Mesenchymal stem cell (in vitro differentiated cells and primary cell): Measurements from ENCODE around the gene SHANK1.

Experiments used
- DNase-seq: peaks from one replicate; pipeline ENCODE4 v3.0.0-alpha.2; 2013
- H2AFZ ChIP-seq: one replicate; pipeline ENCODE4 v1.6.1; 2013; ENCODE audit warnings: low read depth, mild to moderate bottlenecking, control low read depth, inconsistent platforms, low read length, moderate library complexity
- H2AK5ac ChIP-seq: 2 replicates; pipeline ENCODE4 v1.6.1; 2013; ENCODE audit warnings: low read length, moderate library complexity, mild to moderate bottlenecking, inconsistent platforms; ENCODE audit not compliant: severe bottlenecking
- H2BK120ac ChIP-seq: one replicate; pipeline ENCODE4 v1.6.1; 2013; ENCODE audit warnings: low read depth, mild to moderate bottlenecking, inconsistent platforms, low read length, moderate library complexity
- H2BK12ac ChIP-seq, 2 experiments: one replicate each; pipeline ENCODE4 v1.6.1; 2013; ENCODE audit warnings: inconsistent platforms in 2 of 2, low read length in 2 of 2, mild to moderate bottlenecking in 2 of 2, moderate library complexity in 2 of 2, control low read depth in 1 of 2
- H2BK15ac ChIP-seq: one replicate; pipeline ENCODE4 v1.6.1; 2013; ENCODE audit warnings: mild to moderate bottlenecking, low read depth, inconsistent platforms; ENCODE audit not compliant: poor library complexity, severe bottlenecking
- H2BK5ac ChIP-seq: 2 replicates; pipeline ENCODE4 v1.6.1; 2013; ENCODE audit warnings: low read depth, mild to moderate bottlenecking, low read length, control low read depth, inconsistent platforms; ENCODE audit not compliant: poor library complexity, severe bottlenecking
- H3K14ac ChIP-seq, 2 experiments: one replicate each; pipeline ENCODE4 v1.6.1; 2013; ENCODE audit warnings: inconsistent platforms in 2 of 2, low read length in 2 of 2, control low read depth in 1 of 2, mild to moderate bottlenecking in 1 of 2, moderate library complexity in 1 of 2
- H3K18ac ChIP-seq, 2 experiments: one replicate each; pipeline ENCODE4 v1.6.1; 2013; ENCODE audit warnings: inconsistent platforms in 2 of 2, low read length in 2 of 2, control low read depth in 1 of 2, low read depth in 1 of 2, mild to moderate bottlenecking in 1 of 2
- H3K23ac ChIP-seq, 2 experiments: one replicate each; pipeline ENCODE4 v1.6.1; 2013; ENCODE audit warnings: inconsistent platforms in 2 of 2, low read length in 2 of 2, mild to moderate bottlenecking in 2 of 2, moderate library complexity in 2 of 2, control low read depth in 1 of 2
- H3K27ac ChIP-seq: 2 replicates; pipeline ENCODE4 v1.5.1; 2013; ENCODE audit warnings: mild to moderate bottlenecking, moderate library complexity, low read length, control low read depth, inconsistent platforms; ENCODE audit not compliant: poor library complexity, severe bottlenecking
- H3K27me3 ChIP-seq, 2 experiments: 2 replicates each; pipeline versions ENCODE4 v1.6.1 to v1.7.0; 2013; ENCODE audit warnings: low read length in 2 of 2, mild to moderate bottlenecking in 2 of 2, moderate library complexity in 2 of 2, control low read depth in 1 of 2, inconsistent platforms in 1 of 2; ENCODE audit not compliant: control insufficient read depth in 1 of 2, insufficient read depth in 1 of 2
- H3K36me3 ChIP-seq, 2 experiments: 2 replicates each; pipeline versions ENCODE4 v1.6.1 to v1.7.0; 2013; ENCODE audit warnings: low read length in 2 of 2, control low read depth in 1 of 2, inconsistent platforms in 1 of 2, low read depth in 1 of 2, mild to moderate bottlenecking in 1 of 2; ENCODE audit not compliant: insufficient read depth in 2 of 2, control insufficient read depth in 1 of 2
- H3K4ac ChIP-seq, 2 experiments: one replicate each; pipeline ENCODE4 v1.6.1; 2013; ENCODE audit warnings: inconsistent platforms in 2 of 2, low read length in 2 of 2, mild to moderate bottlenecking in 2 of 2, moderate library complexity in 2 of 2, control low read depth in 1 of 2, low read depth in 1 of 2
- H3K4me1 ChIP-seq: 2 replicates; pipeline ENCODE4 v1.6.1; 2013; ENCODE audit warnings: low read depth, low read length, control low read depth; ENCODE audit not compliant: control insufficient read depth, insufficient read depth
- H3K4me2 ChIP-seq: 2 replicates; pipeline ENCODE4 v1.6.1; 2013; ENCODE audit warnings: low read length, mild to moderate bottlenecking, inconsistent platforms; ENCODE audit not compliant: poor library complexity, severe bottlenecking
- H3K4me3 ChIP-seq, 2 experiments: 2 replicates each; pipeline versions ENCODE4 v1.5.1 to v1.7.0; 2013; ENCODE audit warnings: low read length in 2 of 2, mild to moderate bottlenecking in 2 of 2, control low read depth in 1 of 2, low read depth in 1 of 2; ENCODE audit not compliant: insufficient read depth in 1 of 2
- H3K79me1 ChIP-seq: replicated peaks from 2 replicates; pipeline ENCODE4 v1.6.1; 2013; ENCODE audit warnings: mild to moderate bottlenecking, control low read depth, low read length, inconsistent platforms; ENCODE audit not compliant: poor library complexity, severe bottlenecking
- H3K9ac ChIP-seq: 2 replicates; pipeline ENCODE4 v1.7.0; 2013; ENCODE audit warnings: mild to moderate bottlenecking, low read length, moderate library complexity
- H3K9me3 ChIP-seq: 2 replicates; pipeline ENCODE4 v1.7.0; 2013; ENCODE audit warnings: mild to moderate bottlenecking, low read length; ENCODE audit not compliant: control insufficient read depth
- H4K8ac ChIP-seq: one replicate; pipeline ENCODE4 v1.6.1; 2013; ENCODE audit warnings: inconsistent platforms, mild to moderate bottlenecking, low read length, moderate library complexity
- H4K91ac ChIP-seq: one replicate; pipeline ENCODE4 v1.6.1; 2013; ENCODE audit warnings: mild to moderate bottlenecking, low read length, inconsistent platforms
- WGBS: methylation state at CpG from one replicate; pipeline ENCODE4 v1.1.7; 2013; ENCODE audit warnings: mixed read lengths; 5-methylcytosine and 5-hydroxymethylcytosine counted together

SHANK1 gene

DNA sequence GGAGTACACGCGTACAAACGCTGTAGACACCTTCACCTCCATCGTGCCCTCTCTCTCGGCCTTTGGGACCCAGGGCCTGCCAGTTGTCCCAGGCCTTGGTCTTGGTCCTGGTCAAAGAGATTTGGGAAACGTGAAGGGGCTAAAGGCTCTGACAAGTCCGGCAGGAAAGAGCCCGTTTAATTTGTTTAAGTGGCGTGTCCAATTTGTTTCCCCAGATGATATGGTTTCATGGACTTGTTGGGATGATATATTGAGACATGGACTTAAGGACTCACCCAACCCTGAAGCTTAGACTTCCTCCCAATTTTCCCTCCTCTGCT lies 6.3 kb upstream of the SHANK1 start:
- Histone ChIP-seq H3K79me1 (no peaks in the 10 kb centered on the region), H3K4me3 (peak overlapping the region in 1 of 2 experiments; percentile 92), H2BK15ac (no peak overlapping the region), H3K36me3 (peaks cover 0 to 7% of the 10 kb centered on the region in 2 experiments), H4K8ac (no peak overlapping the region), H3K4me1 (peaks cover 1% of the 10 kb centered on the region), H3K9me3 (no peaks in the 10 kb centered on the region), H3K4me2 (no peak overlapping the region), H3K9ac (peak overlapping the region; percentile 94), H4K91ac (no peak overlapping the region), H2BK12ac (no peak overlapping the region), H3K14ac (no peak overlapping the region), H3K27me3 (no peaks in the 10 kb centered on the region), H2AFZ (no peak overlapping the region), H3K4ac (no peak overlapping the region), H3K23ac (no peak overlapping the region), H2BK5ac (no peak overlapping the region), H2BK120ac (no peak overlapping the region), H2AK5ac (no peak overlapping the region), H3K27ac (no peak overlapping the region), H3K18ac (no peak overlapping the region)
- 84% methylated on average over 7 of the region's 9 CpGs for WGBS
- DNase-seq: no peak

DNA sequence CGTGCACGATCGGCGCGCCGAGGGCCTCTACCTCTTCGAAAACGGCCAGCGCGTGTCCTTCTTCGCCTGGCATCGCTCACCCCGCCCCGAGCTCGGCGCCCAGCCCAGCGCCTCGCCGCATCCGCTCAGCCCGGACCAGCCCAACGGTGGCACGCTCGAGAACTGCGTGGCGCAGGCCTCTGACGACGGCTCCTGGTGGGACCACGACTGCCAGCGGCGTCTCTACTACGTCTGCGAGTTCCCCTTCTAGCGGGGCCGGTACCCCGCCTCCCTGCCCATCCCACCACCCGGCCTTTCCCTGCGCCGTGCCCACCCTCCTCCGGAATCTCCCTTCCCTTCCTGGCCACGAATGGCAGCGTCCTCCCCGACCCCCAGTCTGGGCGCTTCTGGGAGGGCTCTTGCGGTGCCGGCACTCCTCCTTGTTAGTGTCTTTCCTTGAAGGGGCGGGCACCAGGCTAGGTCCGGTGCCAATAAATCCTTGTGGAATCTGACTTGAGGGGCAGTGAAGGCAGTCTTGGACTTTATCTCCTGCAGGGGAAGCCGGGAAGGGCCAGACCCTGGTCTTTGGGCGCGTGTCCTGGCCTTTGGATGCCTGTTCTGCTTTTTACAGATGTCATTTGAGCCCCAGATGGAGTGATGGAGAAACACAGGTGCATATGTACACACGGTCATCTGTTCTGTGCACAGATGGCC lies 5.8 kb upstream of the SHANK1 start:
- no peak overlapping the region for H2BK5ac ChIP-seq
- peak overlapping the region; percentile 94 for H3K9ac ChIP-seq
- peak overlapping the region; percentile 70 for H2AFZ ChIP-seq
- H2AK5ac ChIP-seq: no peak overlapping the region
- H2BK12ac ChIP-seq: no peak overlapping the region
- H3K36me3 ChIP-seq: peaks cover 0 to 7% of the 10 kb centered on the region in 2 experiments
- H4K8ac ChIP-seq: peak overlapping the region; percentile 39
- no peak overlapping the region for H3K27ac ChIP-seq
- peak overlapping the region in 1 of 2 experiments; percentile 92 for H3K4me3 ChIP-seq
- H4K91ac ChIP-seq: peak overlapping the region; percentile 35
- no peak overlapping the region for H3K4ac ChIP-seq
- no peak overlapping the region for H3K23ac ChIP-seq
- no peaks in the 10 kb centered on the region for H3K9me3 ChIP-seq
- WGBS: 33% methylated on average over 52 of the region's 52 CpGs
- no peak for DNase-seq
- no peak overlapping the region for H2BK15ac ChIP-seq
- no peak overlapping the region for H2BK120ac ChIP-seq
- H3K79me1 ChIP-seq: no peaks in the 10 kb centered on the region
- H3K14ac ChIP-seq: no peak overlapping the region
- peaks cover 1% of the 10 kb centered on the region for H3K4me1 ChIP-seq
- no peaks in the 10 kb centered on the region for H3K27me3 ChIP-seq
- H3K4me2 ChIP-seq: no peak overlapping the region
- no peak overlapping the region for H3K18ac ChIP-seq

DNA sequence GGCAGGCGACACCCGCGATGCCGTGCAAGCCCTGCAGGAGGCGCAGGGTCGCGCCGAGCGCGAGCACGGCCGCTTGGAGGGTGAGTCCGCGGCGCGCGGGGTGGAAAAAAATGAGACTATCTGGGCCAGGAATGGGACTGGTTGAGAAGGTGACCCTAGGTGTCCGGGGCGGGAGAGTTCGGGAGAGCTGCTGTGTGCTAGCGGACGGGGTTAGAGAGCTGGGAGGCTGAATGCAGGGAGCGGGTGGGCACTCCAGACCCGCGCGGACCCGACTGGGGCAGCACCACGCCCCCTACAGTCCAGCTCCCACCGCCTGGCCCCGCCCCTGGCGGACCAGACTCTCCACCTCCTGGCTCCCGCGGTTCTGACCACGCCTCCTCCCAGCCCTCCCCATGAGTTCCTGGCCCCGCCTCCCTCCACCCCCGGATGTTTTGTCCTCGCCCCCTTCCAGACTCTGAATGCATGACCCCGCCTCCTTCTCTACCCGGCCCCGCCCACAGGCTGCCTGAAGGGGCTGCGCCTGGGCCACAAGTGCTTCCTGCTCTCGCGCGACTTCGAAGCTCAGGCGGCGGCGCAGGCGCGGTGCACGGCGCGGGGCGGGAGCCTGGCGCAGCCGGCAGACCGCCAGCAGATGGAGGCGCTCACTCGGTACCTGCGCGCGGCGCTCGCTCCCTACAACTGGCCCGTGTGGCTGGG lies 5.1 kb upstream of the SHANK1 start:
- Histone ChIP-seq H3K9me3 (no peaks in the 10 kb centered on the region), H3K4me3 (peak overlapping the region; percentile 31 to 92), H4K91ac (peak overlapping the region; percentile 40), H3K36me3 (peaks cover 0 to 7% of the 10 kb centered on the region in 2 experiments), H3K27ac (no peak overlapping the region), H3K4me1 (peaks cover 1% of the 10 kb centered on the region), H3K14ac (no peak overlapping the region), H2AFZ (peak overlapping the region; percentile 70), H3K18ac (no peak overlapping the region), H2BK15ac (no peak overlapping the region), H2AK5ac (no peak overlapping the region), H3K23ac (no peak overlapping the region), H3K79me1 (no peaks in the 10 kb centered on the region), H3K27me3 (no peaks in the 10 kb centered on the region), H2BK120ac (no peak overlapping the region), H2BK5ac (no peak overlapping the region), H2BK12ac (no peak overlapping the region), H3K9ac (peak overlapping the region; percentile 94), H4K8ac (peak overlapping the region; percentile 39), H3K4ac (no peak overlapping the region), H3K4me2 (no peak overlapping the region)
- 38% methylated on average over 44 of the region's 65 CpGs for WGBS
- peak; percentile 77 for DNase-seq

DNA sequence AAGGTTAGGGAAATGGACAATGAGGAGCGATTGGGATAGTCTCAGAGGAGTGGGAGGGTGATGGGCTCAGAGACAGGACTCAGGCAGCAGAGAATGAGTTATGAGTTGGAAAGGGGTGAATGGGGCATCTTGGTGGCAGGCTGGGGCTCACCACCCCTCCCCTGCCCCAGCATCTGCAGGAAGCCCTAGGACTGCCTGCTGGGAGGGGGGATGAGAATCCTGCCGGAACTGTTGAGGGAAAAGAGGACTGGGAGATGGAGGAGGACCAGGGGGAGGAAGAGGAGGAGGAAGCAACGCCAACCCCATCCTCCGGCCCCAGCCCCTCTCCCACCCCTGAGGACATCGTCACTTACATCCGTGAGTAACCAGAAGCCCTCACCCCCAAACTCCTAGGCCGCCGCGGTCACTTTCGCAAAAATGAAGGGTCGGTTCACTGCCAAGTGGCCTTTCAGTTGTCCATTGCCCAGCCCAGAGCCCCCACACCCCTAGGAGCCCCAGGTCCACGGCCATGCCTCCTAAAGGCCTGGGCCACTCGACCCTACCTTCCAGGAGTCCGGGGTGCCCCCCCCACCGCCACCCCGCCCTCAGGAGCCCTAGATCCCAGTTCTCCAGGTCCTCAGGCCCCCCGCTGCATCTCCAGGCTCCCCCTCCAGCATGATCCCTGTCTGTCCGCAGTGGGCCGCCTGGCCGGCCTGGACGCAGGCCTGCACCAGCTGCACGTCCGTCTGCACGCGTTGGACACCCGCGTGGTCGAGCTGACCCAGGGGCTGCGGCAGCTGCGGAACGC lies 4.3 kb upstream of the SHANK1 start:
- Histone ChIP-seq H2BK120ac (no peak overlapping the region), H3K9ac (peak overlapping the region; percentile 88), H3K4ac (no peak overlapping the region), H3K14ac (no peak overlapping the region), H2AK5ac (no peak overlapping the region), H3K23ac (no peak overlapping the region), H3K27me3 (no peaks in the 10 kb centered on the region), H3K4me1 (peaks cover 1% of the 10 kb centered on the region), H2AFZ (no peak overlapping the region), H3K4me2 (no peak overlapping the region), H3K4me3 (peak overlapping the region; percentile 31 to 92), H2BK12ac (no peak overlapping the region), H3K9me3 (no peaks in the 10 kb centered on the region), H2BK15ac (no peak overlapping the region), H3K27ac (no peak overlapping the region), H4K8ac (no peak overlapping the region), H3K18ac (no peak overlapping the region), H3K36me3 (peaks cover 0 to 7% of the 10 kb centered on the region in 2 experiments), H3K79me1 (no peaks in the 10 kb centered on the region), H2BK5ac (no peak overlapping the region), H4K91ac (peak overlapping the region; percentile 40)
- WGBS: 39% methylated on average over 27 of the region's 31 CpGs
- DNase-seq: no peak
